ENCODE data around the gene VAV2. TPM values are rescaled to one million over a fixed set of nuclear protein-coding genes. Genes with fewer than 3 reads are reported as not detected.

Gene VAV2
- total RNA-seq, 1 experiment from 2014 or later: 24.7 TPM

- no TSS peak for BruUV-seq (replicated peaks)
- no peak overlapping the region for H3K4me3 ChIP-seq (ENCODE audit: low read depth in 2 of 2, low read length in 2 of 2)
- intact Hi-C loops (cut with micrococcal nuclease; ENCODE audit: unreplicated experiment) (no loop called here), in situ Hi-C loops (cut with HindIII; ENCODE audit: low pct_unique_long_range_greater_than_20kb, low sequenced_read_pairs) (no loop called here)
- H3K27me3 ChIP-seq (ENCODE audit: control insufficient read depth, insufficient read depth, low read length): no peaks in the 10 kb centered on the region
- no peaks in the 10 kb centered on the region; the same call in 1 of the 2 replicates for H3K4me1 ChIP-seq (ENCODE audit: control insufficient read depth, insufficient read depth, low read length)
- no peak overlapping the region for H3K27ac ChIP-seq (ENCODE audit: low read length)
- H3K9me3 ChIP-seq (ENCODE audit: control insufficient read depth, insufficient read depth, low read depth, low read length): no peaks in the 10 kb centered on the region
- ChIA-PET POLR2A (no interaction called here), CTCF (no interaction called here)
- ATAC-seq (no peak), DNase-seq (ENCODE audit: low read depth, low spot score) (no peak)
- no peaks in the 10 kb centered on the region for H3K36me3 ChIP-seq (ENCODE audit: control insufficient read depth, insufficient read depth, low read length)
- TF ChIP-seq CTCF (IDR thresholded peaks at IDR 0.05): no peak
- no peak for TF ChIP-seq SIN3A (IDR thresholded peaks at IDR 0.05; ENCODE audit: borderline replicate concordance, insufficient read depth, low read depth, low read length)
- no peak for TF ChIP-seq REST (IDR thresholded peaks at IDR 0.05; ENCODE audit: insufficient read depth in 1 of 2, low read depth in 2 of 2, low read length in 1 of 2)
- no peak for TF ChIP-seq TCF7L2 (IDR thresholded peaks at IDR 0.05; ENCODE audit: low read depth, low read length)
- TF ChIP-seq POLR2AphosphoS5 (IDR thresholded peaks at IDR 0.05; ENCODE audit: low read depth, low read length): no peak
Observed at GRCh38 chr9:133713960-133714495, 278.1 kb downstream of the VAV2 start.

- ATAC-seq (no peak), DNase-seq (ENCODE audit: low read depth, low spot score) (no peak)
- TF ChIP-seq SIN3A (IDR thresholded peaks at IDR 0.05; ENCODE audit: borderline replicate concordance, insufficient read depth, low read depth, low read length) (no peak), CTCF (IDR thresholded peaks at IDR 0.05) (no peak), REST (IDR thresholded peaks at IDR 0.05; ENCODE audit: insufficient read depth in 1 of 2, low read depth in 2 of 2, low read length in 1 of 2) (no peak), TCF7L2 (IDR thresholded peaks at IDR 0.05; ENCODE audit: low read depth, low read length) (no peak), POLR2AphosphoS5 (IDR thresholded peaks at IDR 0.05; ENCODE audit: low read depth, low read length) (no peak)
- BruUV-seq (replicated peaks): no TSS peak
- intact Hi-C loops (cut with micrococcal nuclease; ENCODE audit: unreplicated experiment) (no loop called here), in situ Hi-C loops (cut with HindIII; ENCODE audit: low pct_unique_long_range_greater_than_20kb, low sequenced_read_pairs) (no loop called here)
- Histone ChIP-seq H3K4me3 (ENCODE audit: low read depth in 2 of 2, low read length in 2 of 2) (no peak overlapping the region), H3K36me3 (ENCODE audit: control insufficient read depth, insufficient read depth, low read length) (no peaks in the 10 kb centered on the region), H3K9me3 (ENCODE audit: control insufficient read depth, insufficient read depth, low read depth, low read length) (no peaks in the 10 kb centered on the region), H3K4me1 (ENCODE audit: control insufficient read depth, insufficient read depth, low read length) (no peaks in the 10 kb centered on the region; the same call in 1 of the 2 replicates), H3K27me3 (ENCODE audit: control insufficient read depth, insufficient read depth, low read length) (no peaks in the 10 kb centered on the region), H3K27ac (ENCODE audit: low read length) (no peak overlapping the region)
- ChIA-PET POLR2A (no interaction called here), CTCF (no interaction called here)
Observed at GRCh38 chr9:133713150-133713959, 278.8 kb downstream of the VAV2 start.
